Ishikawa (cell line): ENCODE data around the gene PTPRO.

ENCODE experiments used
- CEBPB ChIP-seq: IDR thresholded peaks from 2 replicates; pipeline ENCODE4 v1.6.1; 2012
- CREB1 ChIP-seq: IDR thresholded peaks from 2 replicates; pipeline ENCODE4 v1.6.1; 2012; ENCODE audit warnings: low read depth
- EGR1 ChIP-seq: IDR thresholded peaks from 2 replicates; pipeline ENCODE4 v1.6.1; 2012
- EP300 ChIP-seq: IDR thresholded peaks from 2 replicates; pipeline ENCODE4 v1.6.1; 2012; ENCODE audit warnings: borderline replicate concordance
- FOXM1 ChIP-seq: IDR thresholded peaks from 2 replicates; pipeline ENCODE4 v1.6.1; 2012; ENCODE audit warnings: low read depth, borderline replicate concordance
- NFIC ChIP-seq: IDR thresholded peaks from 2 replicates; pipeline ENCODE4 v1.6.1; 2012
- RAD21 ChIP-seq: IDR thresholded peaks from 2 replicates; pipeline ENCODE4 v1.6.1; 2012; ENCODE audit warnings: low read depth
- TAF1 ChIP-seq: IDR thresholded peaks from 2 replicates; pipeline ENCODE4 v1.6.1; 2012; ENCODE audit warnings: low read depth, mild to moderate bottlenecking
- TEAD4 ChIP-seq: IDR thresholded peaks from 2 replicates; pipeline ENCODE4 v1.6.1; 2012
- USF1 ChIP-seq: IDR thresholded peaks from 2 replicates; pipeline ENCODE4 v1.6.1; 2012
- YY1 ChIP-seq: IDR thresholded peaks from 2 replicates; pipeline ENCODE4 v1.6.1; 2012; ENCODE audit warnings: low read depth
- ZBTB7A ChIP-seq: IDR thresholded peaks from 2 replicates; pipeline ENCODE4 v1.6.1; 2012; ENCODE audit warnings: low read depth
- TF ChIP-seq, protein P1 (sequence below): IDR thresholded peaks from 2 replicates; pipeline ENCODE4 v1.6.1; 2012
- TF ChIP-seq, protein P2 (sequence below): IDR thresholded peaks from 2 replicates; pipeline ENCODE4 v1.6.1; 2012; ENCODE audit warnings: low read depth, mild to moderate bottlenecking

GRCh38 chr12:15439459-15439858 lies 117.2 kb downstream of the PTPRO start:
- TF ChIP-seq CEBPB (no peak), EGR1 (no peak), EP300 (no peak), YY1 (no peak), TAF1 (no peak), FOXM1 (no peak), RAD21 (no peak), CREB1 (no peak), TEAD4 (no peak), USF1 (no peak), NFIC (no peak), ZBTB7A (no peak)
- TF ChIP-seq, protein P1, sequence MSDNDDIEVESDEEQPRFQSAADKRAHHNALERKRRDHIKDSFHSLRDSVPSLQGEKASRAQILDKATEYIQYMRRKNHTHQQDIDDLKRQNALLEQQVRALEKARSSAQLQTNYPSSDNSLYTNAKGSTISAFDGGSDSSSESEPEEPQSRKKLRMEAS: no peak
- TF ChIP-seq, protein P2, sequence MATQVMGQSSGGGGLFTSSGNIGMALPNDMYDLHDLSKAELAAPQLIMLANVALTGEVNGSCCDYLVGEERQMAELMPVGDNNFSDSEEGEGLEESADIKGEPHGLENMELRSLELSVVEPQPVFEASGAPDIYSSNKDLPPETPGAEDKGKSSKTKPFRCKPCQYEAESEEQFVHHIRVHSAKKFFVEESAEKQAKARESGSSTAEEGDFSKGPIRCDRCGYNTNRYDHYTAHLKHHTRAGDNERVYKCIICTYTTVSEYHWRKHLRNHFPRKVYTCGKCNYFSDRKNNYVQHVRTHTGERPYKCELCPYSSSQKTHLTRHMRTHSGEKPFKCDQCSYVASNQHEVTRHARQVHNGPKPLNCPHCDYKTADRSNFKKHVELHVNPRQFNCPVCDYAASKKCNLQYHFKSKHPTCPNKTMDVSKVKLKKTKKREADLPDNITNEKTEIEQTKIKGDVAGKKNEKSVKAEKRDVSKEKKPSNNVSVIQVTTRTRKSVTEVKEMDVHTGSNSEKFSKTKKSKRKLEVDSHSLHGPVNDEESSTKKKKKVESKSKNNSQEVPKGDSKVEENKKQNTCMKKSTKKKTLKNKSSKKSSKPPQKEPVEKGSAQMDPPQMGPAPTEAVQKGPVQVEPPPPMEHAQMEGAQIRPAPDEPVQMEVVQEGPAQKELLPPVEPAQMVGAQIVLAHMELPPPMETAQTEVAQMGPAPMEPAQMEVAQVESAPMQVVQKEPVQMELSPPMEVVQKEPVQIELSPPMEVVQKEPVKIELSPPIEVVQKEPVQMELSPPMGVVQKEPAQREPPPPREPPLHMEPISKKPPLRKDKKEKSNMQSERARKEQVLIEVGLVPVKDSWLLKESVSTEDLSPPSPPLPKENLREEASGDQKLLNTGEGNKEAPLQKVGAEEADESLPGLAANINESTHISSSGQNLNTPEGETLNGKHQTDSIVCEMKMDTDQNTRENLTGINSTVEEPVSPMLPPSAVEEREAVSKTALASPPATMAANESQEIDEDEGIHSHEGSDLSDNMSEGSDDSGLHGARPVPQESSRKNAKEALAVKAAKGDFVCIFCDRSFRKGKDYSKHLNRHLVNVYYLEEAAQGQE: no peak
